DOHH2 (cell line): Measurements from ENCODE around the gene DMC1.

ENCODE experiments used
- H3F3A ChIP-seq: fragments of 200-600 bp; sonication (generic), shearing (Covaris generic); 2 replicates; pipeline ENCODE4 v1.6.0; 2016; ENCODE audit warnings: antibody characterized with exemption, mild to moderate bottlenecking; ENCODE audit not compliant: control insufficient read depth, insufficient read depth
- H3K27ac ChIP-seq: fragments of 200-600 bp; sonication (generic); 2 replicates; pipeline ENCODE4 v1.5.1; 2014; ENCODE audit warnings: low read depth, mild to moderate bottlenecking, low read length, moderate library complexity
- H3K27me3 ChIP-seq: fragments of 200-600 bp; sonication (generic); 2 replicates; pipeline ENCODE4 v1.6.1; 2014; ENCODE audit warnings: mild to moderate bottlenecking, low read length, mixed read lengths; ENCODE audit not compliant: control insufficient read depth
- H3K36me3 ChIP-seq: fragments of 200-600 bp; sonication (generic); 2 replicates; pipeline ENCODE4 v1.6.1; 2014; ENCODE audit warnings: mild to moderate bottlenecking, low read length, moderate library complexity, mixed read lengths; ENCODE audit not compliant: control insufficient read depth
- H3K4me1 ChIP-seq: fragments of 200-600 bp; sonication (generic); 2 replicates; pipeline ENCODE4 v1.6.1; 2014; ENCODE audit warnings: mild to moderate bottlenecking, low read length, mixed read lengths; ENCODE audit not compliant: control insufficient read depth
- H3K4me2 ChIP-seq: fragments of 200-600 bp; sonication (generic); 2 replicates; pipeline ENCODE4 v1.6.0; 2014; ENCODE audit warnings: mild to moderate bottlenecking, low read length, moderate library complexity
- H3K4me3 ChIP-seq: fragments of 200-600 bp; sonication (generic); 2 replicates; pipeline ENCODE4 v1.5.1; 2014; ENCODE audit warnings: mild to moderate bottlenecking, low read length, mixed read lengths
- H3K79me2 ChIP-seq: fragments of 200-600 bp; sonication (generic); 2 replicates; pipeline ENCODE4 v1.6.1; 2014; ENCODE audit warnings: mild to moderate bottlenecking, low read length, mixed read lengths; ENCODE audit not compliant: control insufficient read depth
- H3K9me2 ChIP-seq: fragments of 200-600 bp; sonication (generic); replicated peaks from 2 replicates; pipeline ENCODE4 v1.6.1; 2014; ENCODE audit warnings: mild to moderate bottlenecking, low read length, mixed read lengths; ENCODE audit not compliant: control insufficient read depth
- H3K9me3 ChIP-seq: fragments of 200-600 bp; sonication (generic); 2 replicates; pipeline ENCODE4 v1.6.1; 2014; ENCODE audit warnings: antibody characterized with exemption, low read length, mixed read lengths; ENCODE audit not compliant: control insufficient read depth, insufficient read depth
- H4K20me1 ChIP-seq: fragments of 200-600 bp; sonication (generic); 2 replicates; pipeline ENCODE4 v1.6.0; 2014; ENCODE audit warnings: low read depth, mild to moderate bottlenecking, antibody characterized with exemption, low read length, moderate library complexity; ENCODE audit not compliant: control insufficient read depth, insufficient read depth
- CTCF ChIP-seq: fragments of 200-600 bp; sonication (generic); IDR thresholded peaks from one replicate; pipeline ENCODE4 v1.5.1; 2014; ENCODE audit warnings: antibody characterized with exemption, mild to moderate bottlenecking, low read depth, low read length; ENCODE audit not compliant: poor library complexity, severe bottlenecking
- EZH2phosphoT487 ChIP-seq: fragments of 200-600 bp; sonication (generic); IDR thresholded peaks from 2 replicates; pipeline ENCODE4 v1.6.1; 2017; ENCODE audit warnings: borderline replicate concordance, mild to moderate bottlenecking, antibody characterized with exemption, low read length, moderate library complexity, mixed read lengths

Gene DMC1

GRCh38 chr22:38611559-38611958 is 41.6 kb upstream of the DMC1 start:
- Histone ChIP-seq H3K4me1 (peaks cover 5% of the 10 kb centered on the region), H3K9me2 (no peaks in the 10 kb centered on the region), H3F3A (0 out of 2 replicates have a peak, but pooled peaks cover 2% of the 10 kb centered on the region)

GRCh38 chr22:38610234-38610633 is 40.3 kb upstream of the DMC1 start:
- peaks cover 5% of the 10 kb centered on the region for H3K4me1 ChIP-seq
- 0 out of 2 replicates have a peak, but pooled peaks cover 2% of the 10 kb centered on the region for H3F3A ChIP-seq
- no peaks in the 10 kb centered on the region for H4K20me1 ChIP-seq
- no peaks in the 10 kb centered on the region for H3K36me3 ChIP-seq
- H3K9me2 ChIP-seq: no peaks in the 10 kb centered on the region
- no peak overlapping the region for H3K4me2 ChIP-seq
- TF ChIP-seq EZH2phosphoT487: no peak
- TF ChIP-seq CTCF: no peak
- no peak overlapping the region for H3K4me3 ChIP-seq
- H3K27me3 ChIP-seq: no peaks in the 10 kb centered on the region
- H3K27ac ChIP-seq: no peak overlapping the region
- H3K9me3 ChIP-seq: no peaks in the 10 kb centered on the region
- no peaks in the 10 kb centered on the region for H3K79me2 ChIP-seq

More at GRCh38 chr22:38611559-38611958, 41.6 kb upstream of the DMC1 start:
- Histone ChIP-seq H3K4me3 (no peak overlapping the region), H4K20me1 (no peaks in the 10 kb centered on the region), H3K36me3 (no peaks in the 10 kb centered on the region), H3K4me2 (no peak overlapping the region), H3K27ac (no peak overlapping the region), H3K9me3 (no peaks in the 10 kb centered on the region), H3K79me2 (no peaks in the 10 kb centered on the region), H3K27me3 (no peaks in the 10 kb centered on the region)
- no peak for TF ChIP-seq CTCF
- TF ChIP-seq EZH2phosphoT487: no peak

GRCh38 chr22:38608992-38609750 is 39.2 kb upstream of the DMC1 start:
- Histone ChIP-seq H3F3A (no peaks in the 10 kb centered on the region), H3K79me2 (no peaks in the 10 kb centered on the region), H3K27me3 (no peaks in the 10 kb centered on the region), H4K20me1 (no peaks in the 10 kb centered on the region), H3K4me2 (no peak overlapping the region), H3K9me2 (no peaks in the 10 kb centered on the region), H3K36me3 (no peaks in the 10 kb centered on the region), H3K4me1 (peaks cover 5% of the 10 kb centered on the region), H3K4me3 (no peak overlapping the region), H3K27ac (no peak overlapping the region), H3K9me3 (no peaks in the 10 kb centered on the region)
- TF ChIP-seq CTCF (no peak), EZH2phosphoT487 (no peak)
